ENCODE measurements around the gene IP6K2. TPM values are rescaled to one million over a fixed set of nuclear protein-coding genes. Genes with fewer than 3 reads are reported as not detected.

IP6K2 gene
- polyA plus RNA-seq, 2 of the 4 experiments (the other 2 are of a cell fraction), result 61.9 to 78.4 TPM

- no peak for TF ChIP-seq HOXB13 (CRISPR knock-in tag; IDR thresholded peaks at IDR 0.05; ENCODE audit: low read depth)
Observed at GRCh38 chr3:48642605-48643004, 74.4 kb downstream of the IP6K2 start (continued).

GRCh38 chr3:48641396-48641795 lies 75.6 kb downstream of the IP6K2 start:
- Histone ChIP-seq H3K9me3 (no peaks in the 10 kb centered on the region), H3K27ac (no peak overlapping the region), H3K4me3 (no peak overlapping the region), H3K4me2 (no peak overlapping the region), H3K4me1 (peaks cover 2% of the 10 kb centered on the region; the same call in 2 of the 3 replicates)
- no peak for FAIRE-seq
- ChIA-PET CTCF (interaction anchor here (0.6 kb wide), 1 partner anchor 20 kb away, joined by 3 read pairs; no protein-coding TSS in a partner anchor), POLR2A (no interaction called here)
- no peak for DNase-seq (ENCODE audit: low read depth in 1 of 2, low spot score in 1 of 2)
- WGBS (ENCODE audit: missing lambda C conversion rate), result 100% methylated on average over 1 of the region's 3 CpGs
- TF ChIP-seq RARB (CRISPR knock-in tag; IDR thresholded peaks at IDR 0.05), result no peak
- no peak for TF ChIP-seq RNF2 (IDR thresholded peaks at IDR 0.05; ENCODE audit: borderline replicate concordance, low read depth)
- TF ChIP-seq JUNB (IDR thresholded peaks at IDR 0.05), result no peak
- no peak for TF ChIP-seq KDM1A (IDR thresholded peaks at IDR 0.05; ENCODE audit: low read depth)
- no peak for TF ChIP-seq MYC (IDR thresholded peaks at IDR 0.05; ENCODE audit: borderline replicate concordance, low read length)
- no peak for TF ChIP-seq HMGXB4 (CRISPR knock-in tag; IDR thresholded peaks at IDR 0.05; ENCODE audit: borderline replicate concordance)
- no peak for TF ChIP-seq HDAC2 (IDR thresholded peaks at IDR 0.05)
- no peak for TF ChIP-seq RCOR1 (IDR thresholded peaks at IDR 0.05; ENCODE audit: low read depth, low read length)
- TF ChIP-seq ZSCAN20 (CRISPR knock-in tag; IDR thresholded peaks at IDR 0.05), result no peak
- no peak for TF ChIP-seq SREBF2 (IDR thresholded peaks at IDR 0.05)
- no peak for TF ChIP-seq GATA3 (IDR thresholded peaks at IDR 0.05; ENCODE audit: borderline replicate concordance)
- no peak for TF ChIP-seq ZFP36 (IDR thresholded peaks at IDR 0.05; ENCODE audit: borderline replicate concordance, partially characterized antibody)
- TF ChIP-seq ZC3H11A (IDR thresholded peaks at IDR 0.05), result no peak
- no peak for TF ChIP-seq JUN (IDR thresholded peaks at IDR 0.05)
- no peak for TF ChIP-seq CBX8 (IDR thresholded peaks at IDR 0.05)
- TF ChIP-seq HOXA7 (CRISPR knock-in tag; IDR thresholded peaks at IDR 0.05), result no peak
- no peak for TF ChIP-seq HEYL (CRISPR knock-in tag; IDR thresholded peaks at IDR 0.05)
- no peak for ATAC-seq

GRCh38 chr3:48639944-48640606 lies 76.9 kb downstream of the IP6K2 start:
- Histone ChIP-seq H3K9me3 (no peaks in the 10 kb centered on the region), H3K4me3 (no peak overlapping the region), H3K4me1 (peaks cover 9% of the 10 kb centered on the region), H3K4me2 (no peak overlapping the region), H3K27ac (no peak overlapping the region)
- 100% methylated on average over 2 of the region's 38 CpGs for WGBS (ENCODE audit: missing lambda C conversion rate)
- FAIRE-seq (no peak), DNase-seq (ENCODE audit: low read depth in 1 of 2, low spot score in 1 of 2) (no peak), ATAC-seq (no peak)
- ChIA-PET POLR2A (no interaction called here), CTCF (interaction anchor here (0.7 kb wide), 1 partner anchor 16 kb away, joined by 3 read pairs; no protein-coding TSS in a partner anchor)
- TF ChIP-seq SMC3 (IDR thresholded peaks at IDR 0.05) (no peak), JUN (IDR thresholded peaks at IDR 0.05) (no peak), RAD21 (conservative IDR thresholded peaks at IDR 0.05 in 1 of 2, IDR thresholded peaks at IDR 0.05 in 1 of 2) (no peak), SREBF2 (IDR thresholded peaks at IDR 0.05) (no peak)

Small RNA genes lying within 50 kb of the gene (small RNA-seq; reads per million reads assigned to genes)
- gene AC141002.1, result 0 to 2.1 (median 0) reads per million in 6 experiments

Other genes starting within 250 kb of the IP6K2 start
- 94.3 and 104 TPM in 2 replicates for gene SHISA5, start 213.0 kb downstream of the IP6K2 start, polyA plus RNA-seq (2011; rRNA removed)
- 86.8 to 90.1 TPM (median 87.5 TPM) in 3 replicates for gene SHISA5, start 213.0 kb downstream of the IP6K2 start, polyA plus RNA-seq (2017; fragmentation: RNase III; extraction: RNeasy Plus Mini Kit Qiagen cat#74134 plus additional on column Dnase treatment)
- gene PFKFB4, start 160.4 kb downstream of the IP6K2 start, polyA plus RNA-seq (2011; rRNA removed), result 8.4 and 15.0 TPM in 2 replicates
- 19.6 to 21.1 TPM (median 20.9 TPM) in 3 replicates for gene PFKFB4, start 160.4 kb downstream of the IP6K2 start, polyA plus RNA-seq (2017; fragmentation: RNase III; extraction: RNeasy Plus Mini Kit Qiagen cat#74134 plus additional on column Dnase treatment)
- gene UCN2, start 153.4 kb downstream of the IP6K2 start, polyA plus RNA-seq (2011; rRNA removed), result 4.0 and 7.2 TPM in 2 replicates
- gene UCN2, start 153.4 kb downstream of the IP6K2 start, polyA plus RNA-seq (2017; fragmentation: RNase III; extraction: RNeasy Plus Mini Kit Qiagen cat#74134 plus additional on column Dnase treatment), result 14.1 to 15.9 TPM (median 15.6 TPM) in 3 replicates
- gene COL7A1, start 121.9 kb downstream of the IP6K2 start, polyA plus RNA-seq (2011; rRNA removed), result 36.5 and 63.0 TPM in 2 replicates
- gene COL7A1, start 121.9 kb downstream of the IP6K2 start, polyA plus RNA-seq (2017; fragmentation: RNase III; extraction: RNeasy Plus Mini Kit Qiagen cat#74134 plus additional on column Dnase treatment), result 213 to 273 TPM (median 240 TPM) in 3 replicates
- gene UQCRC1, start 107.6 kb downstream of the IP6K2 start, polyA plus RNA-seq (2011; rRNA removed), result 279 and 338 TPM in 2 replicates
- gene UQCRC1, start 107.6 kb downstream of the IP6K2 start, polyA plus RNA-seq (2017; fragmentation: RNase III; extraction: RNeasy Plus Mini Kit Qiagen cat#74134 plus additional on column Dnase treatment), result 233 to 256 TPM (median 254 TPM) in 3 replicates
- gene TMEM89, start 95.5 kb downstream of the IP6K2 start, polyA plus RNA-seq (2011; rRNA removed), result not detected in 2 replicates
- gene TMEM89, start 95.5 kb downstream of the IP6K2 start, polyA plus RNA-seq (2017; fragmentation: RNase III; extraction: RNeasy Plus Mini Kit Qiagen cat#74134 plus additional on column Dnase treatment), result 0.21 TPM in 1 of 3 replicates, not detected in the others
- gene SLC26A6, start 81.8 kb downstream of the IP6K2 start, polyA plus RNA-seq (2011; rRNA removed), result 12.5 and 12.7 TPM in 2 replicates
- gene SLC26A6, start 81.8 kb downstream of the IP6K2 start, polyA plus RNA-seq (2017; fragmentation: RNase III; extraction: RNeasy Plus Mini Kit Qiagen cat#74134 plus additional on column Dnase treatment), result 20.0 to 25.5 TPM (median 23.2 TPM) in 3 replicates
- gene CELSR3, start 54.3 kb downstream of the IP6K2 start, polyA plus RNA-seq (2011; rRNA removed), result 2.2 and 3.2 TPM in 2 replicates
- gene CELSR3, start 54.3 kb downstream of the IP6K2 start, polyA plus RNA-seq (2017; fragmentation: RNase III; extraction: RNeasy Plus Mini Kit Qiagen cat#74134 plus additional on column Dnase treatment), result 4.6 to 5.2 TPM (median 4.8 TPM) in 3 replicates
- 10.2 and 13.6 TPM in 2 replicates for gene NCKIPSD, start 31.3 kb downstream of the IP6K2 start, polyA plus RNA-seq (2011; rRNA removed)
- gene NCKIPSD, start 31.3 kb downstream of the IP6K2 start, polyA plus RNA-seq (2017; fragmentation: RNase III; extraction: RNeasy Plus Mini Kit Qiagen cat#74134 plus additional on column Dnase treatment), result 10.8 to 13.2 TPM (median 10.9 TPM) in 3 replicates
- gene PRKAR2A, start 130.7 kb upstream of the IP6K2 start, polyA plus RNA-seq (2011; rRNA removed), result 15.3 and 16.2 TPM in 2 replicates
- gene PRKAR2A, start 130.7 kb upstream of the IP6K2 start, polyA plus RNA-seq (2017; fragmentation: RNase III; extraction: RNeasy Plus Mini Kit Qiagen cat#74134 plus additional on column Dnase treatment), result 17.2 to 18.8 TPM (median 18.4 TPM) in 3 replicates
- gene SLC25A20, start 181.7 kb upstream of the IP6K2 start, polyA plus RNA-seq (2011; rRNA removed), result 22.0 and 22.4 TPM in 2 replicates
- gene SLC25A20, start 181.7 kb upstream of the IP6K2 start, polyA plus RNA-seq (2017; fragmentation: RNase III; extraction: RNeasy Plus Mini Kit Qiagen cat#74134 plus additional on column Dnase treatment), result 13.1 to 14.3 TPM (median 13.5 TPM) in 3 replicates
- gene ARIH2, start 201.6 kb upstream of the IP6K2 start, polyA plus RNA-seq (2011; rRNA removed), result 88.8 and 90.7 TPM in 2 replicates
- gene ARIH2, start 201.6 kb upstream of the IP6K2 start, polyA plus RNA-seq (2017; fragmentation: RNase III; extraction: RNeasy Plus Mini Kit Qiagen cat#74134 plus additional on column Dnase treatment), result 52.4 to 55.1 TPM (median 54.6 TPM) in 3 replicates